Astrocyte (in vitro differentiated cells and primary cell): ENCODE measurements around the gene GON4L.

Source experiments
- EZH2 ChIP-seq: IDR thresholded peaks from 2 replicates; pipeline ENCODE4 v1.6.1; 2012; ENCODE audit warnings: mild to moderate bottlenecking, low read length, inconsistent platforms; ENCODE audit not compliant: insufficient read depth
- TF ChIP-seq, protein P1 (sequence below): IDR thresholded peaks from 2 replicates; pipeline ENCODE4 v1.5.1; 2011; ENCODE audit warnings: low read depth, mild to moderate bottlenecking, inconsistent platforms, low read length, moderate library complexity; ENCODE audit not compliant: insufficient read depth

DNA sequence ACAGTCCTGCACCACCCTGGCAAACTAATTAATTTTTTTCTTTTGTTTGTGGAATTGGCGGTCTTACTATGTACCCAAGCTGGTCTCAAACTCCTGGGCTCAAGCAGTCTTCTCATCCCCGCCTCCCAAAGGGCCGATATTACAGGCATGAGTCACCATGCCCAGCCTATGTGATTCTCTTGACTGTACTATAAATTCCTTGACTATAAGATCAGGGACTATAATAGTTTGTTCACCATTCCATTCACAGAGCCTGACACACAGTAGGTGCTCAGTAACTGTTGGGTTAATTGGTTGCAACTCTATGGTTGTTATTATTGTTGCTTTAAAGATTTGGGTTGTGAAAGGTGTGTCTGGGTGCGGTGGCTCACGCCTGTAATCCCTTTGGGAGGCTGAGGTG, 150.9 kb downstream of the GON4L start:
- TF ChIP-seq, protein P1, sequence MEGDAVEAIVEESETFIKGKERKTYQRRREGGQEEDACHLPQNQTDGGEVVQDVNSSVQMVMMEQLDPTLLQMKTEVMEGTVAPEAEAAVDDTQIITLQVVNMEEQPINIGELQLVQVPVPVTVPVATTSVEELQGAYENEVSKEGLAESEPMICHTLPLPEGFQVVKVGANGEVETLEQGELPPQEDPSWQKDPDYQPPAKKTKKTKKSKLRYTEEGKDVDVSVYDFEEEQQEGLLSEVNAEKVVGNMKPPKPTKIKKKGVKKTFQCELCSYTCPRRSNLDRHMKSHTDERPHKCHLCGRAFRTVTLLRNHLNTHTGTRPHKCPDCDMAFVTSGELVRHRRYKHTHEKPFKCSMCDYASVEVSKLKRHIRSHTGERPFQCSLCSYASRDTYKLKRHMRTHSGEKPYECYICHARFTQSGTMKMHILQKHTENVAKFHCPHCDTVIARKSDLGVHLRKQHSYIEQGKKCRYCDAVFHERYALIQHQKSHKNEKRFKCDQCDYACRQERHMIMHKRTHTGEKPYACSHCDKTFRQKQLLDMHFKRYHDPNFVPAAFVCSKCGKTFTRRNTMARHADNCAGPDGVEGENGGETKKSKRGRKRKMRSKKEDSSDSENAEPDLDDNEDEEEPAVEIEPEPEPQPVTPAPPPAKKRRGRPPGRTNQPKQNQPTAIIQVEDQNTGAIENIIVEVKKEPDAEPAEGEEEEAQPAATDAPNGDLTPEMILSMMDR: no peak
- TF ChIP-seq EZH2: no peak
